Fibroblast of the aortic adventitia (primary cell): ENCODE results near the gene QDPR. TPM values are rescaled to one million over a fixed set of nuclear protein-coding genes. Genes with fewer than 3 reads are reported as not detected.

Experiments used
- DNase-seq: peaks from one replicate; pipeline ENCODE4 v3.0.0-alpha.2; 2010; ENCODE audit warnings: low read depth
- H3K4me3 ChIP-seq: 2 replicates; pipeline ENCODE4 v1.5.1; 2011; ENCODE audit warnings: low read depth, mild to moderate bottlenecking, control low read depth, low read length, moderate library complexity
- total RNA-seq: library from RNA; depleted of rRNA; stranded (reverse); fragments of >200 nt; gene quantifications from 2 replicates; pipeline ENCODE4 v1.2.3, GENCODE V29; 2012; ENCODE audit warnings: low replicate concordance
- TF ChIP-seq, protein P1 (sequence below): IDR thresholded peaks from 2 replicates; pipeline ENCODE4 v1.5.1; 2011; ENCODE audit warnings: mild to moderate bottlenecking, low read length, control low read depth, inconsistent platforms; ENCODE audit not compliant: insufficient read depth

Gene QDPR
- total RNA-seq, 1 donor, result 38.7 TPM

- H3K4me3 ChIP-seq, result no peak overlapping the region
- no peak for DNase-seq
- TF ChIP-seq, protein P1, sequence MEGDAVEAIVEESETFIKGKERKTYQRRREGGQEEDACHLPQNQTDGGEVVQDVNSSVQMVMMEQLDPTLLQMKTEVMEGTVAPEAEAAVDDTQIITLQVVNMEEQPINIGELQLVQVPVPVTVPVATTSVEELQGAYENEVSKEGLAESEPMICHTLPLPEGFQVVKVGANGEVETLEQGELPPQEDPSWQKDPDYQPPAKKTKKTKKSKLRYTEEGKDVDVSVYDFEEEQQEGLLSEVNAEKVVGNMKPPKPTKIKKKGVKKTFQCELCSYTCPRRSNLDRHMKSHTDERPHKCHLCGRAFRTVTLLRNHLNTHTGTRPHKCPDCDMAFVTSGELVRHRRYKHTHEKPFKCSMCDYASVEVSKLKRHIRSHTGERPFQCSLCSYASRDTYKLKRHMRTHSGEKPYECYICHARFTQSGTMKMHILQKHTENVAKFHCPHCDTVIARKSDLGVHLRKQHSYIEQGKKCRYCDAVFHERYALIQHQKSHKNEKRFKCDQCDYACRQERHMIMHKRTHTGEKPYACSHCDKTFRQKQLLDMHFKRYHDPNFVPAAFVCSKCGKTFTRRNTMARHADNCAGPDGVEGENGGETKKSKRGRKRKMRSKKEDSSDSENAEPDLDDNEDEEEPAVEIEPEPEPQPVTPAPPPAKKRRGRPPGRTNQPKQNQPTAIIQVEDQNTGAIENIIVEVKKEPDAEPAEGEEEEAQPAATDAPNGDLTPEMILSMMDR, result no peak
These were observed 74.5 kb downstream of the QDPR start for GRCh38 chr4:17437396-17437795.

DNA sequence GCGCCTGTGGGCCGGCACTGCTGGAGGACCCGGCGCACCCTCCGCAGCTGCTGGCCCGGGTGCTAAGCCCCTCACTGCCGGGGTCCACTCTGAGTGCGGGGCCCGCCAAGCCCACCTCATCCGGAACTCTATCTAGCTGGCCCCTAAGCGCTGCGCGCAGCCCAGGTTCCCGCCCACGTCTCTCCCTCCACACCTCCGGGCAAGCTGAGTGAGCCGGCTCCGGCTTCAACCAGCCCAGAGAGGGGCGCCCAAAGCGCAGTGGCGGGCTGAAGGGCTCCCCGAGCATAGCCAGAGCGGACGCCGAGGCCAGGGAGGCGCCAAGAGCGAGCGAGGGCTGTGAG is 75.2 kb downstream of the QDPR start:
- no peak for DNase-seq
- no peak overlapping the region for H3K4me3 ChIP-seq
- TF ChIP-seq, protein P1, result no peak

Other genes starting within 250 kb of the QDPR start
- not detected in 2 replicates for gene CLRN2, start 3.1 kb upstream of the QDPR start, total RNA-seq
- gene LAP3, start 65.1 kb upstream of the QDPR start, total RNA-seq, result 76.9 and 306 TPM in 2 replicates
- gene MED28, start 102.6 kb upstream of the QDPR start, total RNA-seq, result 10.0 and 11.4 TPM in 2 replicates